ENCODE data around the gene CRYBB1. TPM values are rescaled to one million over a fixed set of nuclear protein-coding genes. Genes with fewer than 3 reads are reported as not detected.

The CRYBB1 gene
- total RNA-seq, 1 donor from 2014 or later: 0.87 TPM

DNA sequence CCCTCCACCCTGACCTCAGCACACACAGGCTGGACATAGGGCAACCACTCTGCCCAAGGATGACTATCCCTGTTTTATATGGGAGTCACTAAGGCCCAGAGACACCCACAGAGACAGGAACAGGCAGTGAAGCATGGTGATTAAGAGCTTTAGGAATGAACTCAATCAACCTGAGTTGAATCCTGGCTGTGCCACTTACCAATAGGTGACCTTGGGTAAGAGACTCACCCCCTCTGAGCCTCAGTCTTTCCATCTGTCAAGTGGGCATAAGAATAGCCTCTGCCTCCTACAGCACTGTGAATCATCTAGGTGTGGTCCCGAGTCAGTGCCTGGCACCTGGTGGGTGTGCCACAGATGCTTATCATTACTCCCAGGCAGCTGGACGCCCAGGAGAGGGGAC, 6.8 kb downstream of the CRYBB1 start:
- DNase-seq (ENCODE audit: missing footprints) (no peak), ATAC-seq (no peak)
- intact Hi-C loops (cut with DNase I): no loop called here

DNA sequence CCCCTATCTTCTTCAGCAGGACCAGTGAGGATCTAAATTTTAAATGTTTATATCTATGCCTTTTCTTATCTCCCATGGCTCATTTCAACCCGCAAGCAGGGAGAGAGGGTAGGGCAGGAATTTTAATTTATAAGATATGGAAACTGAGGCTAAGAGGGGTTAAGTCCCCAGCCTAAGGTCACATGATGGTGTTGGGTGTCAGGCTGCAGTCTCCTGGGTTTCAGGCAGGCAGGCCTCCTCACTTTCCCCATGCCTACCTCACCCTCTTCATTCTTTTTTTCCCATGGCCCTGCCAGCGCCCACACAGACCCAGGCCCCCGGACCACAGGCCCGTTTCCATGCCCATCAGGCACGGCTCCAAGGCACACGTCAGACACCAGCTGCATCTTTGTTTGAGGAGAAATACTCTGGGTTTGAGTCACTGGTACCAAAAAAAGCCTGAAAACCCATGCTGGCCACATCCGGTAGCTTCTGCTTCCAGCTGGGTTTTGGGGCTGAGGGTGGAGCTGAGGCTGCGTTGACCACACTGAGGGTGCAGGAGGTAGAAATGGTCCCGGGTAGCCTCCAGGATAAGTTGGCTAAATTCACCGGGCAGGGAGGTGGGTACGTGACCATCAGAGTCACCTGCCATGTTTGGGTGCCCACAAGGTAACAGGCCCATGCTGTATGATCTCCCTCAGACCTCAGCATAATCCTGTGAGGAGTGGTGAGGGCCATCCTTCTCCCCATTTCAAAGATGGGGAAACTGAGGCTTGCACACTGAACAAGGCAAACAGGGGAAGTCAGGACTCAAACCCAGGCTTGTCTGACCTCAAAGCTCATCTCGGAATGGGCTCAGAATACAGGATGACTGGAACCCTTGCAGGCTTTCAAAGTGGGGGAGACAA, 7.5 kb downstream of the CRYBB1 start:
- DNase-seq (ENCODE audit: missing footprints) (no peak), ATAC-seq (no peak)
- intact Hi-C loops (cut with DNase I): no loop called here

DNA sequence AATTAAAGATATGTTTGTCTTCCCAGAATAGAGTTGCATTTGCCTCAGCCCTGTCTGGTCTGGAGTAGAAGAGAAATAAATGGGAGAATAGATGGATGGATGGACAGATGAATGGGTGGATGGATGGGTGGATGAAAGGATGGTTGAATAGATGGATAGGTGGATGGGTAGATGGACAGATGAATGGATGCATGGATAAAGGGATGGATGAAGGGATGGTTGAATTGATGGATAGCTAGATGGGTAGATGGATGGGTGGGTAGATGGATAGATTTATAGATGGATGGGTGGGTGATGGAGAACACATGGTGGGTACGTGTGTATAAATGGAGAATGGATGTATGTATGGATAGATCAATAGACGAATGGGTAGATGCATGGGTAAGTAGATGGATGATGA, 8.5 kb downstream of the CRYBB1 start:
- DNase-seq (ENCODE audit: missing footprints) (no peak), ATAC-seq (no peak)
- intact Hi-C loops (cut with DNase I): no loop called here

DNA sequence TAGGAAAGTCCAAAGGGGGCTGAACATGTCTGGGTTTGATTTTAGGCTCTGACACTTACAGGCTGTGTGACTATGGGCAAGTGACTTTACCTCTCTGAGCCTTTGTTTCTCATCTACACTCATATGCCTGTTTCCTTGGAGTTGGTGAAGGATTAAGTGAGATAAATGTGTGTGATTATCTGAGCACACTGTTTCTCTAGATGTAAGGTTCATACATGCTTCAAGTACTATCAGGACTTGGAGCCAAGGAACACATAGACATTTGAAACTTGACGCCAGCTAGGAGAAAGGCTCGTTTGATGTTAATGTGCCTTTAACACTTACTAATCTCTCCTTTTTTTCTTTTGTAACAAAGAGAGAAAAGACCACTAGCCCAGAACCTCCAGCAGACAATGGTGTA, 9.7 kb downstream of the CRYBB1 start:
- intact Hi-C loops (cut with DNase I): no loop called here
- DNase-seq (ENCODE audit: missing footprints): no peak
- ATAC-seq: no peak

DNA sequence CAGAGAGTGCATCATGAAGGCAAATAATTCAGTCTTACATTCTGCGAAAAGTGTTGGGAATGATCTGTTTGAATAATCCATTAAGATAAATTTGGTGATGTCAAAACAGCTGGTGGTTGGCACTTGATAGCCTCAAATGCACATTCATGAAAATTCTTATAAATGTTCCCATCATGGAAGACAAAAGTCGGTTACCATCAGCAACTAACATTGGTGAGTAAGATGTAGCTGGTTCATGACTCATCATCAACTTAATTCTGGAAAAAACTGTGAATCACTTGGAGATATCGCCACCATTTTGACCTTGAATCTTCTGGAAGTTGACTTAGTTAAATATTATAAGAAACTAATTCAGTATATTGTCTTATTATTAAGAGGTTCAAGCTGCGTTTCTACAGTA, 11.2 kb downstream of the CRYBB1 start:
- ATAC-seq (no peak), DNase-seq (ENCODE audit: missing footprints) (no peak)
- intact Hi-C loops (cut with DNase I): no loop called here

DNA sequence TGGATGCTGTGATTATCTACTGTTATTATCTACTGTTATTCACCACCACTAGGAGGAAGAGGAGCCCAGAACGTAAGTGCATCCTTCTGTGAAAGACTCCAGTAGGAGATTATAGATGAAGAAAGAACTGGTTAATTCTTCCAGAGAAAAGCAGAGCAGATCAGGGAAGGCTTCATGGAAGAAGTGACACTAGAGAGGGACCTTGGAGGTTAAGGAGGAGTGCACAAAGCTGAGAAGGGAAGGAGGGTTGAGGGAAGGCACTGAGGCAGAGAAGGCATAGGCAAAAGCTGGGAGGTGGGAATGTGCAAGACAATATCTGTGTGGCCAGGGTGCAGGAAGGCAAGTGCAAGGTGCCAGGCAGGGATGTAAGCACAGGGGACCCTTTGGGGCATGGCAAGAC, 13.5 kb downstream of the CRYBB1 start:
- DNase-seq (ENCODE audit: missing footprints) (no peak), ATAC-seq (no peak)
- intact Hi-C loops (cut with DNase I): no loop called here

DNA sequence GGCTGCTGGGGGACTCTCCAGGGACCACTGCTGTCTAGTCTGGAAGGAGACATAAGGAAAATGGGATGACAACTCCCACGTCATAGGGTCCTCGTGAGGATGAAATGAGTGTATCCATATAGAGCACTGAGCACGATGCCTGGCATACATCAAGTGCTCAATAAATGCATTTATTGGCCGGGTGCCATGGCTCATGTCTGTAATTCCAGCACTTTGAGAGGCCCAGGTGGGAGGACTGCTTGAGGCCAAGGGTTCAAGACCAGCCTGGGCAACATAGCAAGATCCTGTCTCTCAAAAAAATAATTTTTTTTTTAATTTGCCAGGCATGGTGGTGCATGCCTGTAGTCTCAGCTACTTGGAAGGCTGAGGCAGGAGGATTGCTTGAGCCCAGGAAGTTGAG, 15.7 kb downstream of the CRYBB1 start:
- intact Hi-C loops (cut with DNase I): no loop called here
- DNase-seq (ENCODE audit: missing footprints) (no peak), ATAC-seq (no peak)

DNA sequence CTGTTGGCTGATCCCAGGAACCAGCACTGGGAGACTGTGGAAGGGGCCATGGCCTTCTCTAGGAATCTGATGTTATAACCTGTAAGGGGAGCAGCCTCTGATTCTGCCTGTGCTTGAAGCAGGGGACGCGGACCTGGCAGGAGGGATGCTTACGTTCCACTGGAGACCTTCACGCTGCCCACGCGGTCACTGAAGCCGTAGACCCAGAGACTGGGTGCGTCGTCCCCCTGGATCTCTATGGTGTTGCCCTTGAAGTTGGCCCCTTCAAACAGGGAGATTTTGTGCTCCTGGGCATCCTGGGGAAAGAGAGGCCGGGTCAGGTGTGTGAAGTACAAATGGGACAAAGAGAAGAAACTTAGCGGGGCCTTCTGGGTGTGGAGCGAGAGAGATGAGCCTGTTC, 16.1 kb downstream of the CRYBB1 start:
- no peak for ATAC-seq
- DNase-seq (ENCODE audit: missing footprints): no peak
- intact Hi-C loops (cut with DNase I): no loop called here

DNA sequence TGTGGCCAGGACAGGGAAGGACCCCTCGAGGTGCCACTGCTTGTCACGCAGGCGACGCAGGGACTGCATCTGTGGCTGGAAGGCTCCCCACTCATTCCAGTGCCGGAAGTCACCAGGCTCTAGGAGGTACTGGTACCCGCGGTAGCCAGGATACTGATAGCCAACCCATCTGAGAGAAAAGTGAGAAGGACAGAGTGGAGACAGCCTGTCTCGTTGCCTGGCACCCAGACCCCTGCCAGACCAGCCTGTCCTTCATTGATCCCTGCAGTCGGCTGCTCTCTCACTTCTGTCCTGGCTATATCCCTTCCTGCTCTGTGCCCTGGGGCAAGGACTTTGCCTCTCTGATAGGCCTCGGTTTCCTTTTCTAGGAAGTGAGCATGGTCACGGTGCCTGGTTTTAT, 18.3 kb downstream of the CRYBB1 start:
- intact Hi-C loops (cut with DNase I): no loop called here
- ATAC-seq (no peak), DNase-seq (ENCODE audit: missing footprints) (no peak)

DNA sequence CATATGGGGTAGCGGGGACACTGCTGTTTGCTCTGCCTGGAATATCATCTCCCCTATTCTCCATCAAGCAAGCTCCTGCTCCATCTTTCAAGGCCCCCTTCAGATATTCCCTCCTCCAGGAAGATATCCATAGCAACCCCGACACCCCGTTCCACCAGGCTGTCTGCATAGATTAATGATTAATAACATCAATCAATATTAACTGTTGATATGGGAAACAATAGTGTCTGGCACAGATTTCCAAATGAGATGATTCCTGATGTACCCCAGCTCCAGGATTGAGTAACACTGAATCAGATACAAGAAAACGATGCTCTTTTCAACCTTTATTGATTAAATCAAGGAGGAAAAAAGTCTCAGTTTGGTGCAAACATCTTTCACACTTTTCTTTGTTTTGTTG, 20.3 kb downstream of the CRYBB1 start:
- DNase-seq (ENCODE audit: missing footprints) (no peak), ATAC-seq (no peak)
- intact Hi-C loops (cut with DNase I): no loop called here

DNA sequence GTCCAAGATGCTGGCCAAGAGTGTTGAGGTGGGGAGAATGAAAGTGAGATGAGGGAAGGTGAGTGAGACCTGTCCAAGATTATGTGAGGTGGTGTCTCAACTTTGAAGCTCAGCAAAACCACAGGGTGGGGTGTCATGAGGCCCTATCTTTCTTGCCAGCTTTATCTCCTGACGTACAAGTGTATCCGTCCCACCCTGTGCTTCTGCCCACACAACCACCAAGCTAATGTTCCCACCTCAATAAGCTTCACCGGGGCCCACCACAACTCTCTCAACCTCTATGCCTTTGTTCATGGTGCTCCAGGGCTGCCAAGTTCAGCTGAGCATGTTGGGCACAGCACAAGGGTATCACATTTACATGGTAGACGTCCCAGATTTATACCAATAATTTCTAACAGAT, 20.8 kb downstream of the CRYBB1 start:
- intact Hi-C loops (cut with DNase I): no loop called here
- DNase-seq (ENCODE audit: missing footprints): no peak
- ATAC-seq: no peak

DNA sequence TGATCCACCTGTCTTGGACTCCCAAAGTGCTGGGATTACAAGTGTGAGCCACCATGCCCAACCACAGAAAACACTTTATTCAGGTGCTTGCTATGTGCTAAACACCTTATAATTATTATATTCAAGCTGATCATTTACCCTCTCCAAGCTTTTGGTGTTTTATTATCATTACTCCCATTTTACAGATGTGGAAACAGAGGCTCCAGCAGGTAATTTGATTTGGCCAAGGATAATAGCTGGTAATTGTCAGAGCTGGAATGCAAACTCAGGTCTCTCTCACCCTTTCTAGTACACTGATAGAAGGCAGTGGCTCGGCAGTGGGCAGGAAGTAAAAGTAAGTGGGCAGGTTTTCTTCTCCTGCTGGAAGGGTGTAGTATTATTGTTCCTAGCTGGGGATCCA, 24.1 kb downstream of the CRYBB1 start:
- no peak for DNase-seq (ENCODE audit: missing footprints)
- no peak for ATAC-seq
- intact Hi-C loops (cut with DNase I): loop anchor here (5.0 kb wide), 1 partner anchor 111 kb away; the partner anchor contains the start of genes HPS4 and SRRD

DNA sequence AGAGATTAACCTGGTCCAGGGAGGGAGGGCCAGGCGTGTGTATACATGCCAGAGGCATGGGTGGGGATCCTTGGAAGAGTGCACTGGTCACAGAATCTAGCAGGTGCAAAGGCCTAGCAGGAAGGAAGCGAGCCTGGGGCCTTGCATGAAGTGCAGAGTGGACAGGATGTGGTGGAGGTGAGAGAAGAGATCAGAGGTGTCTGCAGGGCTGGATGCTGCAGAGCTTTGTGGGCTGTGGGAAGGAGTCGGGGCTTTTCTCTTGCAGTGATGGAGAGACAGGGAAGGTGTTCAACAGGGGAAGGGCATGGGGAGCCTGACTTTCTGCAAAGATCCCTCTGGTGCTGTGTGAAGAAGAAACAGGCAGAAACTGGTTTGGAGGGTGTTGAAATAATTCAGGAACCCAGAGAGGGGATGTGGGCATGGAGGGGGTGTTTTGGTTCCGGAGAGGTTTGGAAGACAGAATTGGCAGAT, 25.4 kb downstream of the CRYBB1 start:
- no peak for ATAC-seq
- intact Hi-C loops (cut with DNase I): loop anchor here (5.0 kb wide), 1 partner anchor 110 kb away; the partner anchor contains the start of genes HPS4 and SRRD
- no peak for DNase-seq (ENCODE audit: missing footprints)

DNA sequence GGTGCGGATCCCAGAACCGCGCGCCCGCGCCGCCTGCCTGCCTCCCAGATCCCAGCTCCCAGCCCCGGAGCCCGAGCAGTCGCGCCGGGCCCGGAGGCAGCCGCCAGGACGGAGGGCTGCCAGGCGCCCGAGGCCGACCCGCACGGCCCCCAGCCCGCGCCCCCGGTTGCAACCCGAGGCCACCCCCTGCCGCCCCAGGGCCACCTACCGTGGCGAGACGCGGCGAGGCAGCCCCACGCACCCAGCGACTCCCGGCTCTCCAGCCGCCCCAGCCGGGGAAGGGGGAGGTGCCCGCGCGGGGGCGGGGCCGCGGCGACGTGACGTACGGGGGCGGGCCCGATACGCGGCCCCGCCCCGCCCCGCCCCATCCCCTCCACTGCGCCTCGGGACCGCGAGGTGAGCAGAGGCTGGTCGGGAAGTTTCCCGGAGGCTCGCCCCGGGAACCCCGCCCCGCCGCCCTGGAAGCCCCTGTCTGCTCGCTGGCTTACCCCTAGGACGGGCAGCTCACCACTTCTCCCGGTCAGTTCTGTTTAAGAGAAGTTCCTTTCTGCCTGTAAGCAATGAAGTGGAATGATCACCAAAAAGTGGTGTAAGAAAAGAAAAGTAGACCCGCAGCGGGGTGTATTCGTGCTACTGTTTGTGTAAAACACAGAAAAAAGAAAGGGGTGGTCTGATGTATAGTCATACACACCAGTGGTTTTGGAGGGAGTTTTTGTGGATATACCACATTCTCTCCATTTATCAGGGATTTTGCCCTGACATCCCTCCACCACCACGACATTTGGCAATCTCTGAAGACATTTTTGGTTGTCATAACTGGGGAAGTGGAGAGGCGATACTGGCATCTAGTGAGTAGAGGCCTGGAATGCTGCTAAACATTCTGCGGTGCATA, 27.7 kb downstream of the CRYBB1 start, which contains the start of gene TPST2:
TSS of gene TPST2 (minus strand) at position 288 of the 892 bp plus-strand sequence. CDS start 48,502 bp downstream, outside the sequence.
- intact Hi-C loops (cut with DNase I): loop anchor here (2.0 to 5.0 kb wide), 2 partner anchors 39 to 108 kb away; partner anchors contain the start of genes HPS4 and SRRD
- ATAC-seq: peak; percentile 94
- peak; percentile 93 for DNase-seq (ENCODE audit: missing footprints)

DNA sequence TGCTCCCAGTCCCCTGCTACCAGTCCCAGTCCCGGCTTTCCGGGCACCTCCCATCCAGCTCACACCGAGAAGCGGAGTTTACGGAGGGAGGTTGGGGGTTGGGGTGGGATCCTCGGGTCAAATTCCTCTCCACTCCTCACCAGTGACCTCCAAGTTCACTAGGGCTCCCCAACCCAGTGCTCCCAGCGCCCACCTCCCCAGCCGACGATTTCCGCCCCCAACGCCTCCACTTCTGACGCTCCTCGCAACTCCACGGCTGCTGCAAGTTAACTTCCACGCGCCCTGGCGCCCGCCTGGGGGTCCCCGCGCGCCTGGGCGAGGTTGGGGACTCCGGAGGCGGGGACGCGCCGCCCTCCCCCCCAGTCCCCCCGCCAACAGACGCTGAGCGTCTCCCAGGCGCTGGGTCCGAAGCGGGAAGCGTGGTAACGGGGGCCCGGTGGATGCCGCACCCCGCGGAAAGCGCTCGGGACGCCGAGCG, 28.4 kb downstream of the CRYBB1 start:
- intact Hi-C loops (cut with DNase I): no loop called here

DNA sequence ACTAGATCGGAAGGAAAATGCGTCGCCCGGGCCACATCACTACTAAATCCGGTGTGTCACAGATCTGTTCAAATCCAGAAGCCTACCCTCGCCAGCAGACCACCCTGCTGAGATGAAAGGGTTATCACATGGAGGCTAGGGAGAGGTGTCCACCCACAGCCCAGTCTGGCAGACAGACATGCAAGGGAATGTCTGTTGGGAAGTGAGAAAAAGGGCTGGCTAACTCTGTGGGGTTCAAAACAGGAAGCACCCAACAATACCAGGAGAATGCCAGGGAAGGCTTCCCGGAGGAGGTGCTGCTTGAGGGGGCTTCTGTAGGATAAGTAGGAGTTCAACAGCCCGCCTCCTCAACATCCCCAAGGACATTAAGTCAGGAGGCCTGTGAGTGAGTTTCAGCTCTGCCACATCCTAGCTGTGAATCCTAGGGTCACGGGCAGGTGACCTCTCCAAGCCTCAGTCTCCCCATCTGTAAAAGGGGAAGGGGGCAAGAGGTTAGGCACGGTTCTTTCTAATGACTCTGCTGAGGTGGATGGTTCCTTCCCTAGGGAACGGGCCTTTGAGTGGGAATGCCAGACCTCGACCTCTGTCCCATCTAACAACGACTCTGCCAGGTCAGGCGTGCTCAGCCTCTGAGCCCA, 29.0 kb downstream of the CRYBB1 start:
- ATAC-seq: no peak
- intact Hi-C loops (cut with DNase I): loop anchor here (1.0 kb wide), 1 partner anchor 86 kb away; no protein-coding TSS in a partner anchor
- no peak for DNase-seq (ENCODE audit: missing footprints)

More for the DNA sequence above, 28.4 kb downstream of the CRYBB1 start:
- DNase-seq (ENCODE audit: missing footprints) (peak; percentile 74), ATAC-seq (peak; percentile 9)

DNA sequence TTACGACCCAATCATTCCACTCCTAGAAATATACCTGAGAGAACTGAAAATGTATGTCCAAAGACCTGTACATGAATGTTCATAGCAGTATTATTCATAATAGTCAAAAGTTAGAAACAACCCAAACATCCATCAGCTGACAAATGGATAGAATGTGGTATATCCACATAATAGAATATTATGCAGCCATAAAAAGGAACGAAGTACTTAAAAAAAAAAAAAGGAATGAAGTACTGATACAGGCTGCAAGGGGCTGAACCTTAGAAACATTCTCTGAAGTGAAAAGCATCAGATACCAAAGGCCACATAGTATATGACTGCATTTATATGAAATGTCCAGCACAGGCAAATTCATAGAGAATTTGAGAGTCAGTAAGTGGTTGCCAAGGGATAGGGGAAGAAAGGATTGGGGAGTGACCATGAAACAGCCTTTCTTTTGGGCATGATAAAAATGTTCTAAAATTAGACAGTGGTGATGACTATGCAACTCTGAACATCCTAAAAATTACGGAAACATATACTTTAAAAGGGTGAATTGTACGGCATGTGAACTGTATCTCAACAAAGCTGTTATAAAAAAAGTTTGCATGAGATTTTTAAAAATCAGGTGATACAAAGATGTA, 29.7 kb downstream of the CRYBB1 start:
- DNase-seq (ENCODE audit: missing footprints): no peak
- intact Hi-C loops (cut with DNase I): loop anchor here (1.0 kb wide), 1 partner anchor 85 kb away; no protein-coding TSS in a partner anchor
- no peak for ATAC-seq

All from Right ventricle myocardium inferior (tissue), 1 donor.